ENCODE data around the gene LRRC51.
A peak's percentile ranks its signal among the peaks of the same experiment; 100 is the strongest.

The LRRC51 gene

DNA sequence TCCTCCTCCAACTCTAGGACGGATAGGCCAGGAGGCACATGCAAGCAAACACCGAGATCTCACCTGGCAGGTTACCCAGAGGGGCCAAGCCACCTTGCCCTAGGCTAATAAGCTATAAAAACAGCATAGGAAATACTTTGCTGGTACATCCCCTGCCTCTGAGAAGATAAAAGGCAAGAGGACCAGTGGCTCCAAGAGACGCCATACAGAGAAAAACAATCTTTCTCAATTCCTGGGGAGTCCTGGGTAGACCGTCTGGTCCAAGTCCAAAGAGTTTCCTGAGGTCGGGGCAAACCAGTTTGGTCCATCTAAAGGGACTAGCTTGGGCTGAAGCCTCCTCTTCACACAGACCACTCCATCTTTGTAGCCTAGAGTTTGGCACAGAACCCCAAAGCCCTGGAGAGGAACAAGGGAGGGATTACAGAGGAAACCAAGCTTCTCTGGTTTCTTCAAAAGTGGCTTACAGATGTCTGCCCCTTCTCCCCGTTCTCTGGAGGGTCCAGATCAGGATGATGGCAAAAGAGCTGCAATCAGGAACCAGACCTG lies 40.7 kb upstream of the LRRC51 start:
- no peaks in the 10 kb centered on the region for H3K9me3 ChIP-seq (replicated peaks; ENCODE audit: insufficient read depth, low read length)
- 0 out of 2 replicates have a peak, but pooled peaks cover 3% of the 10 kb centered on the region for H4K20me1 ChIP-seq (ENCODE audit: insufficient read depth, low read length)
- no peak for DNase-seq

DNA sequence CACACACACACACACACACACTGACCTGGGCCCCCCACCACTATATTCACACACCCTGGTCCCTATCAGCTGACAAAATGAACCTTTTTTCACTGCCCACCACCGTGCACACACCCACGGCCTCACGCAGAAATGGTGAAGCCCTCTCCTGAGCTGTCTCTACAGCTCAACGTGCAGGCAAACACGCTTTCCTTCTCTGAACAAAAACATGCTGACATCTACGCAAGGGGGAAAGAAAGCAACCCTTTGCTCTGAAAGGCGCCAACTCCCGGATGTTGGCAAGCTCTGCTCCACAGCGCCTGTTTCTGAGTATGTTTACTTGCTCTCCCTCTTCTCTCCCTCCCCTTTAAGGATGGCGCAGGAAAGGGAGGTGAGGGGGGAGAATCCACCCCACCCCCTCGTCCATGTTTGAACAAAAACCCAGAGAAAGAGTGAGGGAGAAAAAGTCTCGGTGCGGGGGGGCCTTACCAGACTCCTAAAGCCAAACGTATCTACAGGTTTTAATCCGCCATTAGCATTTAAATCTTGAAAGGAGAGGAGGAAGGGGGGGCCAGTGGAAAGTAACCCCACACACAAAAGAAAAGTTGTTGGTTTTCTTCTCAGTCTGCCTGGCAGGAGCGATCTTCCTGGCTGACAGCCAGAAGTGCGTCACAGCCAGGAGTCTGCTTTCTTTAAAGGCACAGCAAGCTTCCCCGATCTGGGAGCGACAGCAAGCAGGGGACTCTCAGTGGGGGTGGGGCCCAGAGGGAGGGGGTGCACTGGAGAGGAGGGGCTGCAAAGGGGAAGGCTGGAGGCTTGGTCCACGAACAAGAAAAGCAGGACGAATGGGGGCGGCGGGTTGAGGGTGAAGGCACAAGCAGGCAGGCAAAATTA lies 39.9 kb upstream of the LRRC51 start:
- Histone ChIP-seq H3K36me3 (replicated peaks; ENCODE audit: insufficient read depth, low read length) (no peaks in the 10 kb centered on the region), H3K4me2 (ENCODE audit: low read depth, low read length) (peak overlapping the region; percentile 74), H3K9me3 (replicated peaks; ENCODE audit: insufficient read depth, low read length) (no peaks in the 10 kb centered on the region), H3K4me1 (ENCODE audit: low read length) (peaks cover 26% of the 10 kb centered on the region), H3K9me2 (replicated peaks; ENCODE audit: insufficient read depth, low read length) (no peaks in the 10 kb centered on the region), H3K79me2 (ENCODE audit: low read length) (peaks cover 100% of the 10 kb centered on the region), H3K4me3 (ENCODE audit: low read length) (peak overlapping the region; percentile 69), H3K27me3 (replicated peaks; ENCODE audit: insufficient read depth, low read length) (no peaks in the 10 kb centered on the region), H4K20me1 (ENCODE audit: insufficient read depth, low read length) (0 out of 2 replicates have a peak, but pooled peaks cover 3% of the 10 kb centered on the region), H3K27ac (ENCODE audit: low read length) (peak overlapping the region; percentile 74), H3F3A (ENCODE audit: insufficient read depth, low read length) (peaks cover 13% of the 10 kb centered on the region), H3K9ac (ENCODE audit: low read length) (peak overlapping the region; percentile 67), H2AFZ (ENCODE audit: low read length) (0 out of 2 replicates have a peak overlapping the region, but pooled peaks have one; percentile 30)
- peak; percentile 74 for DNase-seq
- no peak for TF ChIP-seq EZH2phosphoT487 (IDR thresholded peaks at IDR 0.05; ENCODE audit: low read length)
- TF ChIP-seq, protein P1, sequence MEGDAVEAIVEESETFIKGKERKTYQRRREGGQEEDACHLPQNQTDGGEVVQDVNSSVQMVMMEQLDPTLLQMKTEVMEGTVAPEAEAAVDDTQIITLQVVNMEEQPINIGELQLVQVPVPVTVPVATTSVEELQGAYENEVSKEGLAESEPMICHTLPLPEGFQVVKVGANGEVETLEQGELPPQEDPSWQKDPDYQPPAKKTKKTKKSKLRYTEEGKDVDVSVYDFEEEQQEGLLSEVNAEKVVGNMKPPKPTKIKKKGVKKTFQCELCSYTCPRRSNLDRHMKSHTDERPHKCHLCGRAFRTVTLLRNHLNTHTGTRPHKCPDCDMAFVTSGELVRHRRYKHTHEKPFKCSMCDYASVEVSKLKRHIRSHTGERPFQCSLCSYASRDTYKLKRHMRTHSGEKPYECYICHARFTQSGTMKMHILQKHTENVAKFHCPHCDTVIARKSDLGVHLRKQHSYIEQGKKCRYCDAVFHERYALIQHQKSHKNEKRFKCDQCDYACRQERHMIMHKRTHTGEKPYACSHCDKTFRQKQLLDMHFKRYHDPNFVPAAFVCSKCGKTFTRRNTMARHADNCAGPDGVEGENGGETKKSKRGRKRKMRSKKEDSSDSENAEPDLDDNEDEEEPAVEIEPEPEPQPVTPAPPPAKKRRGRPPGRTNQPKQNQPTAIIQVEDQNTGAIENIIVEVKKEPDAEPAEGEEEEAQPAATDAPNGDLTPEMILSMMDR (IDR thresholded peaks at IDR 0.05; ENCODE audit: low read length): no peak
- no peak for TF ChIP-seq EZH2 (optimal IDR thresholded peaks at IDR 0.05; ENCODE audit: low read depth, low read length)

More for the DNA sequence above, 40.7 kb upstream of the LRRC51 start:
- H3K36me3 ChIP-seq (replicated peaks; ENCODE audit: insufficient read depth, low read length): no peaks in the 10 kb centered on the region
- H3K4me1 ChIP-seq (ENCODE audit: low read length): peaks cover 26% of the 10 kb centered on the region
- H3K27me3 ChIP-seq (replicated peaks; ENCODE audit: insufficient read depth, low read length): no peaks in the 10 kb centered on the region
- TF ChIP-seq EZH2 (optimal IDR thresholded peaks at IDR 0.05; ENCODE audit: low read depth, low read length) (no peak), EZH2phosphoT487 (IDR thresholded peaks at IDR 0.05; ENCODE audit: low read length) (no peak)
- TF ChIP-seq, protein P1 (IDR thresholded peaks at IDR 0.05; ENCODE audit: low read length): no peak
- H3K27ac ChIP-seq (ENCODE audit: low read length): no peak overlapping the region
- H3F3A ChIP-seq (ENCODE audit: insufficient read depth, low read length): peaks cover 13% of the 10 kb centered on the region
- peak overlapping the region; percentile 74 for H3K4me2 ChIP-seq (ENCODE audit: low read depth, low read length)
- no peak overlapping the region for H2AFZ ChIP-seq (ENCODE audit: low read length)
- H3K4me3 ChIP-seq (ENCODE audit: low read length): peak overlapping the region; percentile 69
- no peaks in the 10 kb centered on the region for H3K9me2 ChIP-seq (replicated peaks; ENCODE audit: insufficient read depth, low read length)
- peaks cover 99% of the 10 kb centered on the region for H3K79me2 ChIP-seq (ENCODE audit: low read length)
- H3K9ac ChIP-seq (ENCODE audit: low read length): peak overlapping the region; percentile 67; the same call in 1 of the 2 replicates

DNA sequence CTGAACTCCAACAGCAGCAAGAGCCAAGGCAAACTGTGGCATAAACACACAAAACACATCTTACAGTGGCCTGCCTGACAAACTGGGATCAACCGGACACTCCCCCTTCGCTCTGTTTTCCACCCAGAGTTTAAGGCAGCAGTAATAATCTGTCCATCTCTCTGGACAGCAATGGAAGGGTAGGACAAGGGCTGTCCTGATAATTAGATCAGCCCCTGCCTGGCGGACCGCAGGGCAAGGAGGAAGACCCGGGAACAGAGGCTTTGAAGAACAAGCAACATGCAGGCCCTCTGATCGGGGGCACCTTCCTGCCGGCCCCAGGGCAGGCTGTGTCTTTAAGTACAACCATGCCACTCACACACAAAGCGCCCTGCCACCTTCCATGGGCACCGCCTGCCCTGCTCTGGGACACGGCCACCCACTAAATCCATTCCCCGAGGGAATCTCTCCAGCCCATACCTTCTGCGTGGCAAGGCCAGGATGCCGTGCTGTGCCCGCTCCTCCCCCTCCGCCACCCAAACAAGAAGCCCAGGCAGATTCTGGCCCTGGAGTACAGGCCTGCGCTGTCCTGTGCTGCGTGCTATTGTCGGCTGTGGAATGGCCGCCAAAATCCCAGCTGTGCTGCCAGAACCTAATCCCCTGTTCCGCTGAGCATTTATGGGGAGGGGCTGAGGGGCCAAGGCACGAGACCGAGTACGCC lies 39.1 kb upstream of the LRRC51 start:
- Histone ChIP-seq H3K4me1 (ENCODE audit: low read length) (peaks cover 26% of the 10 kb centered on the region), H3K9me3 (replicated peaks; ENCODE audit: insufficient read depth, low read length) (no peaks in the 10 kb centered on the region), H3K27me3 (replicated peaks; ENCODE audit: insufficient read depth, low read length) (no peaks in the 10 kb centered on the region), H3K4me2 (ENCODE audit: low read depth, low read length) (peak overlapping the region; percentile 74), H3K79me2 (ENCODE audit: low read length) (peaks cover 100% of the 10 kb centered on the region), H4K20me1 (ENCODE audit: insufficient read depth, low read length) (0 out of 2 replicates have a peak, but pooled peaks cover 3% of the 10 kb centered on the region), H3K27ac (ENCODE audit: low read length) (peak overlapping the region; percentile 74), H3K4me3 (ENCODE audit: low read length) (peak overlapping the region; percentile 69), H3K9me2 (replicated peaks; ENCODE audit: insufficient read depth, low read length) (no peaks in the 10 kb centered on the region), H3K36me3 (replicated peaks; ENCODE audit: insufficient read depth, low read length) (no peaks in the 10 kb centered on the region), H2AFZ (ENCODE audit: low read length) (peak overlapping the region; percentile 21), H3F3A (ENCODE audit: insufficient read depth, low read length) (peaks cover 13% of the 10 kb centered on the region), H3K9ac (ENCODE audit: low read length) (peak overlapping the region; percentile 67)
- peak; percentile 33 for DNase-seq
- TF ChIP-seq EZH2 (optimal IDR thresholded peaks at IDR 0.05; ENCODE audit: low read depth, low read length) (no peak), EZH2phosphoT487 (IDR thresholded peaks at IDR 0.05; ENCODE audit: low read length) (no peak)
- TF ChIP-seq, protein P1 (IDR thresholded peaks at IDR 0.05; ENCODE audit: low read length): no peak
